Activated CD4-positive, alpha-beta T cell treated with anti-CD3 and anti-CD28 coated beads for 48 hours (primary cell): Measurements from ENCODE around the gene ACHE.
A peak's percentile ranks its signal among the peaks of the same experiment; 100 is the strongest.
"Not testable (repeated sequence)": the region's sequence is repeated elsewhere in the genome, so short reads cannot be mapped to it uniquely, and the experiment has no call there.

Source experiments
- DNase-seq: peaks from one replicate; pipeline ENCODE4 v3.0.0-alpha.2; 2020

ACHE gene

DNA sequence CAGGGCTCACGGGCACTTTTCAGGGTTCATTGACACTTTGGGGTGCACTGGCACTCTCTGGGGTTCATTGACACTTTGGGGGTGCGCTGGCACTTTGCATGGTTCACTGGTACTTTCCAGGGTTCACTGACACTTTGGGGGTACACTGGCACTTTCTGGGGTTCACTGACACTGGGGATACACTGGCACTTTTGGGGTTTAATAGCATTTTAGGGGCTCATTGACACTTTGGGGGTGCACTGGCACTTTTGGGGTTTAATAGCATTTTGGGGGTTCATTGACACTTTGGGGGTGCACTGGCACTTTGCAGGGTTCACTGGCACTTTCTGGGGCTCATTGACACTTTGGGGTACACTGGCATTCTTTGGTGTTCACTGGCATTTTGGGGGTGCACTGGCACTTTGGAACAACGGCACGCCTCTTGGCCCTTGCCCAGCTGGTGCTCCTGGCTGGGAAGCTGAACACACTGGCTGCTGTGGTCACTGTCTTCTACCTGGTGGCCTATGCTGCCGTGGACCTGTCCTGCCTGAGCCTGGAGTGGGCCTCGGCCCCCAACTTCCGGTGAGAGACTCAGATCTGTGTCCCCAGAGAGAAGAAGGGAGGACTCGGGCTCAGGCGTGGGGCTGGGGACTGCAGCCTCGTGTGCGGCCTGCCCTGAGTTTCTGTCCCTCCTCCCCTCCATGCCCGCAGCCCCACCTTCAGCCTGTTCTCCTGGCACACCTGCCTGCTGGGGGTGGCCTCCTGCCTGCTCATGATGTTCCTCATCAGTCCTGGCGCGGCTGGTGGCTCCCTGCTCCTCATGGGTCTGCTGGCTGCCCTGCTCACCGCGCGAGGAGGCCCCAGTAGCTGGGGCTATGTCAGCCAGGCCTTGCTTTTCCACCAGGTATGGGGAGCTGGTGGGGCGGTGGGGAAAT lies 34.7 kb downstream of the ACHE start:
- DNase-seq = no peak

DNA sequence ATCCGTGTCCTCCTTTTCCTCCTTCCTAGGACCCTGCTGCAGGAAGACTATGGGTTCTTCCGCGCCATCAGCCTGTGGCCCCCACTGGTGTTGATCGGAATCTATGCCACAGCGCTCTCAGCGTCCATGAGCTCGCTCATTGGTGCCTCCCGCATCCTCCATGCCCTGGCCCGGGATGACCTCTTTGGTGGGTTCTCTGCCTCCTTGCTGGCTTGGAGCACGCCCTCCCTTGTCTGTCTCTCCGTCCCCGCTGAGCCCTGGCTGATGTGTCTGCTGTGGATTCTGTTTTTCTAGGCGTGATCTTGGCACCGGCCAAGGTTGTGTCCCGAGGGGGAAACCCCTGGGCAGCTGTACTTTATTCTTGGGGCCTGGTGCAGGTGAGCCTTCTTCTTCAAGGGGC lies 35.8 kb downstream of the ACHE start:
- DNase-seq = no peak

DNA sequence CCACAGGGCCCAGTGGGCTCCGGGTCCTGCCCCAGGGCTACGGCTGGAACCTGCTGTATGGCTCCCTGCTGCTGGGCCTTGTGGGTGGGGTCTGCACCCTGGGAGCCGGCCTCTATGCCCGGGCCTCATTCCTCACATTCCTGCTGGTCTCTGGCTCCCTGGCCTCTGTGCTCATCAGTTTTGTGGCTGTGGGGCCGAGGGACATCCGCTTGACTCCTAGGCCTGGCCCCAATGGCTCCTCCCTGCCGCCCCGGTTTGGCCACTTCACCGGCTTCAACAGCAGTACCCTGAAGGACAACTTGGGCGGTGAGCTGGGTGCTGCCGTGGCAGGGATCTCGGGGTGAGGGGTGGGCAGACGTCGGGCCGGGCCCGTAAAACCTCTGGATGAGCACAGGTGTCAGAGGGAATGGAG lies 38.8 kb downstream of the ACHE start:
- no peak for DNase-seq

GRCh38 chr7:100855515-100855914 lies 40.2 kb downstream of the ACHE start:
- DNase-seq = no peak

DNA sequence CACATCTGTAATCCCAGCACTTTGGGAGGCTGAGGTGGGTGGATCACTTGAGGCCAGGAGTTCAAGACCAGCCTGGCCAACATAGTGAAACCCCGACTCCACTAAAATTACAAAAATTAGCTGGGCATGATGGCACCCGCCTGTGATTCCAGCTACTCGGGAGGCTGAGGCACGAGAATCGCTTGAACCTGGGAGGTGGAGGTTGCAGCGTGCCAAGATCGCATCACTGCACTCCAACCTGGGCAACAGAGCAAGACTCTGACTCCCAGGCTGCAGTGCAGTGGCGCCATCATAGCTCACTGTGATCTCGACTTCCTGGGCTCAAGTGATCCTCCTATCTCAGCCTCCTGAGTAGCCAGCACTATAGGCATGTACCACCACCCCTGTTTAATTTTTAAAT lies 40.8 kb downstream of the ACHE start:
- not testable (repeated sequence) for DNase-seq

DNA sequence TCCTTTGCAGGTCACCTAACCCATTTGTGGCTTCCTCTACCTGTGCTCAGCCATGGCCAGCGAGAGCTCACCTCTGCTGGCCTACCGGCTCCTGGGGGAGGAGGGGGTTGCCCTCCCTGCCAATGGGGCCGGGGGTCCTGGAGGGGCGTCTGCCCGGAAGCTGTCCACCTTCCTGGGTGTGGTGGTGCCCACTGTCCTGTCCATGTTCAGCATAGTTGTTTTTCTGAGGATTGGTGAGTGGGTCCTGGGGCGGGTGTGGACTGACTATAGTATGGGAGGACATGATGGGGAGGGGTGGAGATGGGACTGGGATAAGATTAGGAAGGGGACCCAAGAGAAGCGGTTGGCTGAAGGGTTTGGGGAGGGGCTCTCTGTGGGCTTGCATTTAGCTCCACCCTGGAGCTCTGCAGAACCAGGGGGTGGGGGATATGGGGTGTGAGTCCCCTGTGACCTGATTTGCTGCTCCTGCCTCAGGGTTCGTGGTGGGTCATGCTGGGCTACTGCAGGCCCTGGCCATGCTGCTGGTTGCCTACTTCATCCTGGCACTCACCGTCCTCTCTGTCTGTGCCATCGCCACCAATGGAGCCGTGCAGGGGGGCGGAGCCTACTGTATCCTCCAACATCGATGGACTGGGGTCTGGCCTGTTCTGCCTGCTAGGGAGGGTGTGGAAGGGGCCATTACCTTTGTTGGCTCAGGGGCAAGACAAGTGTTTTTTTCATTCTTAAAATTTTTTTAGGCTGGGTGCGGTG lies 41.4 kb downstream of the ACHE start:
- no peak for DNase-seq

GRCh38 chr7:100852048-100852872 lies 43.4 kb downstream of the ACHE start, which contains the start of gene SLC12A9:
Gene SLC12A9, plus strand, starts transcription at chr7:100852713. Its CDS starts 1,485 bp downstream, at chr7:100854198.
- DNase-seq = peak; percentile 91

DNA sequence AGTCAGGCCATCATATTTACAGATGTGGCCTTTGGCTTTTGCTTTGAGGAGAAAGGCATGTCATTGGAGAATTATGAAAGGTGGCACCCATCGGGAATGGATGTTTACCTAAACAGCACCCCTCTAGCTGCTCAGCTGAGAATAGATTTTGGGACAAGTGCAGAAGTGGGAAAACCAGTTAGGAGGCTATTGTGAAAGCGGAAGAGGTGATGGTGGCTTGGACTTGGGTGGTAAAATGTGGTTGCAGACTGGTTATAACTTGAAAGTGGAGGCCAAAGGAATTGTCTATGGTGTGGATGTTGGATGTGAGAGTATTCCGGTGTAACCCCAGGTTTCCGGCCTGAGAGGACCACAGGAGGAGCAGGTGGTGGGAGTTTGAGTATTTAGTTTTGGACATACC lies 48.3 kb downstream of the ACHE start:
- DNase-seq = no peak

- no peak for DNase-seq
These were observed 55.1 kb downstream of the ACHE start for GRCh38 chr7:100840470-100841100.
